ENCODE results near the gene RASAL2. TPM values are rescaled to one million over a fixed set of nuclear protein-coding genes. Genes with fewer than 3 reads are reported as not detected.
"Not testable (repeated sequence)": the region's sequence is repeated elsewhere in the genome, so short reads cannot be mapped to it uniquely, and the experiment has no call there.

RASAL2 gene
- total RNA-seq, 1 donor from 2014 or later = not detected

- Mint-ChIP-seq H3K27me3 (no peaks in the 10 kb centered on the region), H3K4me1 (no peaks in the 10 kb centered on the region), H3K4me3 (no peak overlapping the region), H3K27ac (no peak overlapping the region), H3K9me3 (no peaks in the 10 kb centered on the region), H3K36me3 (ENCODE audit: low read depth) (no peaks in the 10 kb centered on the region)
- DNase-seq = no peak
- intact Hi-C loops (cut with micrococcal nuclease) = no loop called here
Observed at GRCh38 chr1:178118524-178118923, 24.6 kb downstream of the RASAL2 start.

GRCh38 chr1:178119628-178120027, 25.7 kb downstream of the RASAL2 start:
- DNase-seq = no peak
- Mint-ChIP-seq H3K9me3 (no peaks in the 10 kb centered on the region), H3K27me3 (no peaks in the 10 kb centered on the region), H3K4me3 (no peak overlapping the region), H3K36me3 (ENCODE audit: low read depth) (no peaks in the 10 kb centered on the region), H3K4me1 (no peaks in the 10 kb centered on the region), H3K27ac (no peak overlapping the region)
- intact Hi-C loops (cut with micrococcal nuclease) = no loop called here

DNA sequence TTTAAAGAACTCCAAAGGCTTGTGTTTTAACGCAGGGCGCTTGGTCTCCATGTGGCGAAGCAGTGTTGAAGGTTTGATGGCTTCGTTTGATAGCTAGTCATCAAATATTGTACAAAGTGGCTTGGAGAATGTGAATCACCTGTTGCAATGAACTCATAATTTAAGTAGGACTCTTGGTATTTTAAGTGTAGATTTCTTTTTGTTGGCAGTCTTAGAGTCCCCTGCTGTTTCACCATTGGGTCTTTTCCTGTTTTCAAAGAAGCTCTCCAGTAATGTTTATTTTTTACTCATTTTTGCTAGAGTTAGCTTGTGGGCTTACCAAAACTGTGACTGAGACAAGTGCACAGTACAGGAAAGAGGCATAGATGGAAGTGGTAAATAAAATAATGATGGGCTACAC, 26.2 kb downstream of the RASAL2 start:
- Mint-ChIP-seq H3K27ac (no peak overlapping the region), H3K27me3 (no peaks in the 10 kb centered on the region), H3K9me3 (no peaks in the 10 kb centered on the region), H3K4me3 (no peak overlapping the region), H3K36me3 (ENCODE audit: low read depth) (no peaks in the 10 kb centered on the region), H3K4me1 (no peaks in the 10 kb centered on the region)
- no peak for DNase-seq
- intact Hi-C loops (cut with micrococcal nuclease) = no loop called here

GRCh38 chr1:178120520-178121052, 26.7 kb downstream of the RASAL2 start:
- H3K36me3 Mint-ChIP-seq (ENCODE audit: low read depth); H3K9me3 Mint-ChIP-seq; DNase-seq; intact Hi-C loops (cut with micrococcal nuclease); H3K4me1 Mint-ChIP-seq; H3K4me3 Mint-ChIP-seq; H3K27ac Mint-ChIP-seq; H3K27me3 Mint-ChIP-seq: not testable (repeated sequence)

DNA sequence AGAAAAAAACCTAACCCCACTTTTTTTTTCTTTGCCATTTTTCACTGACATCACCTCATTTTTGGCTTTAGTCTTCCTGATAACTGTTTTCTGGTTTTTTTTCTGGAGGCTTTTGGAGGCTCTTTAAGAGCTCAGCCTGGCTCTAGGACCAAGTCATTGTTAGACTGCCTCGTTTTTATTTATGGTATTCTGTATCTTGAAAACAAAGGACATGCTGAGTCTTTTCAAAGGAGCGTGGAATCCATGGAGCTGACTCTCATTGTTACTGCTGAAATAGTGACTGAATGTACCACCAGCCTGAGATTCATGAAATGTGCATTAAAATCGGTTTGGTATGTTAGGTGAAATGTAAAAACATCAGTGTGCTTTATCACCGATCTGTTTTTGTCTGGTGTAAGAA, 28.0 kb downstream of the RASAL2 start:
- no peak overlapping the region for H3K27ac Mint-ChIP-seq
- no peaks in the 10 kb centered on the region for H3K36me3 Mint-ChIP-seq (ENCODE audit: low read depth)
- intact Hi-C loops (cut with micrococcal nuclease) = no loop called here
- H3K4me3 Mint-ChIP-seq = no peak overlapping the region
- H3K27me3 Mint-ChIP-seq = no peaks in the 10 kb centered on the region
- H3K4me1 Mint-ChIP-seq = no peaks in the 10 kb centered on the region
- no peaks in the 10 kb centered on the region for H3K9me3 Mint-ChIP-seq
- DNase-seq = no peak

DNA sequence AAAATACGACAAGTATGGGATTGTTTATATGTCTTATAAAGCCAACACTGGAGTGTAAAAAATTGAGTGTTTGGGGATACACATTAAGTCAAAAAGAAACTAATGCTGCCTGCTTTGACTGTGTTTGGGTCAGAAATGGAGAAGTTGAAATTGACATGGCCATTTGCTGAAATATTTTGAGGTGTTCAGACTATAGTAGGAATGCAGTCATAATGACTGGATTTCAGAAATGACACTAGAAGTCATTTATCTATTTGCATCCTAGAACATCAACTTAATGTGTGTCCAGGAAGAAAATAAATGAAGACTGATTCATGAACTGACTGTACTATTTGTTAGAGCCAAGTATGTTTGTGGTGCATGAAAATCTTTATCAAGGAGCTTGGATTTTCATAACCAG, 28.4 kb downstream of the RASAL2 start:
- Mint-ChIP-seq H3K4me3 (no peak overlapping the region), H3K27ac (no peak overlapping the region), H3K27me3 (no peaks in the 10 kb centered on the region), H3K9me3 (no peaks in the 10 kb centered on the region), H3K36me3 (ENCODE audit: low read depth) (no peaks in the 10 kb centered on the region), H3K4me1 (no peaks in the 10 kb centered on the region)
- no peak for DNase-seq
- intact Hi-C loops (cut with micrococcal nuclease) = no loop called here

DNA sequence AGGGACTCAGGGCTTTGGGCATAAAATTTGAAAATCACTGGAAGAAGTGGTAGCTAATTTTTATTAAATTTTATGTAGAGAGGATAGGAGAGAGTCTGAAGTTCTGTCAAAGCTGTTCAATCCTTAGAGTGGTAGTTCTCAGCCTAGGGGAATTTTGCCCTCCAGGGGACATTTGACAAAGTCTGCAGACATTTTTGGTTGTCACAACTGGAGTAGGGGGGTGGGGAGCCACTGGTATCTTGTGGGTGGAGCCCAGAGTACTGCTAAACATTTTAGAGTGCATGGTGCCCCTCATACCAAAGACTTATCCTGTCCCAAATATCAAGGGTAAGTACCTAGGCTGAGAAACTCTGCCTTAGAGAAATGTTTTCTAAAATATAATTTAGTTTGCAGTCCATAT, 30.2 kb downstream of the RASAL2 start:
- no peaks in the 10 kb centered on the region for H3K36me3 Mint-ChIP-seq (ENCODE audit: low read depth)
- intact Hi-C loops (cut with micrococcal nuclease) = no loop called here
- DNase-seq = no peak
- no peaks in the 10 kb centered on the region for H3K9me3 Mint-ChIP-seq
- H3K4me3 Mint-ChIP-seq = no peak overlapping the region
- H3K27ac Mint-ChIP-seq = no peak overlapping the region
- no peaks in the 10 kb centered on the region for H3K27me3 Mint-ChIP-seq
- no peaks in the 10 kb centered on the region for H3K4me1 Mint-ChIP-seq

- H3K27me3 Mint-ChIP-seq = no peaks in the 10 kb centered on the region
- no peak for DNase-seq
- H3K36me3 Mint-ChIP-seq (ENCODE audit: low read depth) = no peaks in the 10 kb centered on the region
Observed at GRCh38 chr1:178126261-178126660, 32.4 kb downstream of the RASAL2 start.

GRCh38 chr1:178126741-178127185, 32.9 kb downstream of the RASAL2 start:
- intact Hi-C loops (cut with micrococcal nuclease) = no loop called here
- H3K9me3 Mint-ChIP-seq = no peaks in the 10 kb centered on the region

More at GRCh38 chr1:178126261-178126660, 32.4 kb downstream of the RASAL2 start:
- H3K27ac Mint-ChIP-seq = no peak overlapping the region
- H3K4me3 Mint-ChIP-seq = no peak overlapping the region
- H3K4me1 Mint-ChIP-seq = no peaks in the 10 kb centered on the region
- no peaks in the 10 kb centered on the region for H3K9me3 Mint-ChIP-seq
- intact Hi-C loops (cut with micrococcal nuclease) = no loop called here

DNA sequence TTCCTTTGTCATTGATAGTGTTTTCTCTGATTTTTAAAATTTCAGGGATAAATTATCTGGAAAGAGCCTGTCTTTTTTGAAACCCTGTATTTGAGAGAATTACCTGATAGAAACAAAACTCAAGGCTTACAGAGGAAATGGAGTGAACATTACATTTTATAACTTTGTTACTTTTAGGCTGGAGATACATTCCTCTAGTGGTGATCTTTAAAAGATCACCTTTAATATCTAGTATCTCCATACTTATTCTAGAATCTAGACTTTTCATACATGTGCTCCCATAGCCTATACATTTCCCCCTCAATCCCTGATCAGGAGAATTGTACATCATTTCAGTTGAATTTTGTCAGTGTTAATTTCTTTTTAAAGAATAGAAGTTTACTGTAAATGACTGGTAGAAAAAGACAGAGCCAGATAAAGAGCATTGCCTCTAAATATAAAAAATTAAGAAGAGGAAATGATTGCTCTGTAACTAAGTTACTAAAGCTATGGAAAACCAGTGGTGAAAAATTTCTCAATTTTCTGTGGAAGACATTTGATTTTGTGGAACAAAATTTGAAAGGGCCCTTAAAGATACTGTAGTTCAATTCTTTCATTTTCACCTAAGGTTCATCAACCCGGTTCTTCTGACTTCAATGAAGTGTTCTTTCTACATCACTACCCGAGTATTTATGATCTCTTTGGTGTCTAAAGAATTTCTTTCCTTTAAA, 33.7 kb downstream of the RASAL2 start:
- intact Hi-C loops (cut with micrococcal nuclease) = no loop called here
- no peaks in the 10 kb centered on the region for H3K4me1 Mint-ChIP-seq
- no peaks in the 10 kb centered on the region for H3K36me3 Mint-ChIP-seq (ENCODE audit: low read depth)
- no peaks in the 10 kb centered on the region for H3K27me3 Mint-ChIP-seq
- no peaks in the 10 kb centered on the region for H3K9me3 Mint-ChIP-seq
- DNase-seq = no peak
- H3K4me3 Mint-ChIP-seq = no peak overlapping the region
- no peak overlapping the region for H3K27ac Mint-ChIP-seq

More at GRCh38 chr1:178126741-178127185, 32.9 kb downstream of the RASAL2 start:
- H3K36me3 Mint-ChIP-seq (ENCODE audit: low read depth) = no peaks in the 10 kb centered on the region
- H3K27ac Mint-ChIP-seq = no peak overlapping the region
- no peaks in the 10 kb centered on the region for H3K27me3 Mint-ChIP-seq
- no peak overlapping the region for H3K4me3 Mint-ChIP-seq
- no peaks in the 10 kb centered on the region for H3K4me1 Mint-ChIP-seq
- DNase-seq = no peak

DNA sequence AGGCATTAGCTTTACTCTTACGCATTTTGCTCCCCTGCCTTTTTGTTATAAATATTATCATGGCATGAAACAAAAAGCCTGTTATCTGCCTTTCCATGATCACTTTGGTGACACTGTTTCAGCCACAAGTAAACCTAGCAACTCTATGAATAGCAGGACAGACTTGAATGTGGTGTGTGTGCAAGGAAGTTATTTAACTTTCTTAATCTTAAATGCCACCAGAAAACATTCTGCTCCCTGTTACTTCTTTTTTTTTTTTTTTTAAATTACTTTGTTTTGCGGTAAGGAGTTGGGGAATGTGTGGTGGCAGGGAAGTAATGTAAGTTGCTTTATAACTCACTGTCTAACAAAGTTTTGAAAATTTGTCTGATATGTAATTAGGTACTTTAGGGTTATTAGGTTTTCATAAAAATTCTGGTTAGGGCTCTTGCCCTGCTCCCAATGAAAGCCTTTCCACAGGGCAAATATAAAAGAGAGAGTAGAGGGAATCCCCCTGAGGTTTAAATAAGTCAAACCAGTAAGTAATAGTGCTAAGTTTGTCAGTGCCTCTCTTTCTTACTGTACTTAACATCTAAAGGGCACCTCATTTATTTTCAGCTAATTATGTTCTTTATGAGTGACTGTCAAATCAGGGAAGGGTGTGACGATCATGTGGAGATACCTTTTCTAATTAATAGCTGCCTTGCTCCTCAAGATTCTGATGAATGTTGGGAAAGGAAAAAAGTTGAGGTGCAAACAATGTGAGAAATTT, 39.5 kb downstream of the RASAL2 start:
- no peaks in the 10 kb centered on the region for H3K9me3 Mint-ChIP-seq
- no peaks in the 10 kb centered on the region for H3K36me3 Mint-ChIP-seq (ENCODE audit: low read depth)
- H3K27me3 Mint-ChIP-seq = no peaks in the 10 kb centered on the region
- intact Hi-C loops (cut with micrococcal nuclease) = no loop called here
- no peak for DNase-seq
- H3K27ac Mint-ChIP-seq = no peak overlapping the region
- H3K4me1 Mint-ChIP-seq = no peaks in the 10 kb centered on the region
- no peak overlapping the region for H3K4me3 Mint-ChIP-seq

DNA sequence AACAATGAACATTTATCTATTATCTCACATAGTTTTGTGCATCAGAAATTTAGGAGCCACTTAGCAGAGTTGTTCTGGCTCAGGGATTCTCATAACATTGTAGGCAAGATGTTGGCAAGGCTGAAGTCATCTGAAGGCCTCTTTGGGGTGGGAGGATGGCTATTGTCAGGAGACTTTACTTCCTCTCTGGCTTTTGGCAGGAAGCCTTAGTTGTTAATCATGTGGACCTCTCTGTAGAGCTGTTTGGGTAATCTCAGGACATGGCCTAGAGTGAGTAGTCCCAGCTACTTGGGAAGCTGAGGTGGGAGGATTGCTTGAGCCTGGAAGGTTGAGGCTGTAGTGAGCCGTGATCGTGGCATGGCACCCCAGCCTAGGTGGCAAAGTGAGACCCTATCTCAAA, 40.2 kb downstream of the RASAL2 start:
- H3K9me3 Mint-ChIP-seq = no peaks in the 10 kb centered on the region
- no peaks in the 10 kb centered on the region for H3K4me1 Mint-ChIP-seq
- no peak overlapping the region for H3K27ac Mint-ChIP-seq
- H3K36me3 Mint-ChIP-seq (ENCODE audit: low read depth) = no peaks in the 10 kb centered on the region
- no peak overlapping the region for H3K4me3 Mint-ChIP-seq
- intact Hi-C loops (cut with micrococcal nuclease) = no loop called here
- H3K27me3 Mint-ChIP-seq = no peaks in the 10 kb centered on the region
- no peak for DNase-seq

GRCh38 chr1:178137238-178137637, 43.3 kb downstream of the RASAL2 start:
- Mint-ChIP-seq H3K9me3 (no peaks in the 10 kb centered on the region), H3K27ac (no peak overlapping the region), H3K4me1 (no peaks in the 10 kb centered on the region), H3K36me3 (ENCODE audit: low read depth) (no peaks in the 10 kb centered on the region), H3K4me3 (no peak overlapping the region), H3K27me3 (no peaks in the 10 kb centered on the region)
- intact Hi-C loops (cut with micrococcal nuclease) = no loop called here
- DNase-seq = no peak

DNA sequence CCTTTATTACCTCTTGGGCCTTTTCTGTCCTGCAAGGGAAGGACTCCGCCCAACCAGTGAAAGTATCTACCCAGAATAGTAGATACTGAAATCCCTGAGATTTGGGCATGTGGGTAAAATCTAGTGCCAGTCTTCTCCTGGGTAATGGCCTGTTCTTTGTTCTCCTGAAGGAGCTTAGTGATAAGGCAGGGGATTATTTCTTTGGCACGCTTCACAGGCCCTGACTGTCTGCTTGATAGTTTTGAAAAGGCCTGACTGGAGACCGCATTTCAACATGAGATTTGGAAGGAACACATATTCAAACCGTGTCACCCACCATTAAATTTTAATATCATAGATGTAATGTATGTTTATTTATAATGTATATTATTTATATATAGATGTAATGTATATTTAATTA, 48.9 kb downstream of the RASAL2 start:
- Mint-ChIP-seq H3K27me3 (no peaks in the 10 kb centered on the region), H3K4me3 (no peak overlapping the region), H3K4me1 (no peaks in the 10 kb centered on the region), H3K36me3 (ENCODE audit: low read depth) (no peaks in the 10 kb centered on the region), H3K9me3 (no peaks in the 10 kb centered on the region), H3K27ac (no peak overlapping the region)
- intact Hi-C loops (cut with micrococcal nuclease) = no loop called here
- DNase-seq = no peak

Data from activated CD4-positive, alpha-beta T cell treated with anti-CD3 and anti-CD28 coated beads, Interleukin-2, amount 10 ng/mL, durations not matched to agents 24 days and 14 days (primary cell).